Measurements from ENCODE around the gene FLNA. TPM values are rescaled to one million over a fixed set of nuclear protein-coding genes. Genes with fewer than 3 reads are reported as not detected.

FLNA gene
- total RNA-seq, 1 donor from 2014 or later: 1,080 TPM

DNA sequence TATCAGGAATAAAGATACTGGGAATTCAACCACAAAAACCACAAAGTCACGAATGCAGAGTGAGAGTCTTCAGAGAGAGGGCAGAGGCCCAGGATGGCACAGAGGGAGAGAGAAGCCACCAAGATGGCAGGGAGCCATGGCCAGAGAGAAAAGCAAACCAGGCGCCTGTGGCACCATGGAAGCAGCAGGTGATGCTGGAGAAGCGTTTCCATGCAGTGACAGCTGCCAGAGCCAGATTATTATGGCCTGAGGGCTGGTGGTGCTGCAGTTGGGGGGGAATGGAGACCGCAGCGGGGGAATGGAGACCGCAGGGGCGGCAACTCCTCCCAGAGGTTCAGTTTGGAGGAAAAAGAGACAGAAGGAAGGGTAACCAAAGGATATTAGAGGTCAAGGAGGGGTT lies 42.7 kb upstream of the FLNA start:
- Histone ChIP-seq H3K4me1 (no peaks in the 10 kb centered on the region), H3K4me3 (no peak overlapping the region), H3K9me3 (no peaks in the 10 kb centered on the region), H3K27ac (no peak overlapping the region), H3K36me3 (no peaks in the 10 kb centered on the region), H3K27me3 (ENCODE audit: low read depth) (no peaks in the 10 kb centered on the region)
- intact Hi-C loops (cut with DNase I): no loop called here
- ATAC-seq: no peak
- no peak for DNase-seq
- TF ChIP-seq, protein P1, sequence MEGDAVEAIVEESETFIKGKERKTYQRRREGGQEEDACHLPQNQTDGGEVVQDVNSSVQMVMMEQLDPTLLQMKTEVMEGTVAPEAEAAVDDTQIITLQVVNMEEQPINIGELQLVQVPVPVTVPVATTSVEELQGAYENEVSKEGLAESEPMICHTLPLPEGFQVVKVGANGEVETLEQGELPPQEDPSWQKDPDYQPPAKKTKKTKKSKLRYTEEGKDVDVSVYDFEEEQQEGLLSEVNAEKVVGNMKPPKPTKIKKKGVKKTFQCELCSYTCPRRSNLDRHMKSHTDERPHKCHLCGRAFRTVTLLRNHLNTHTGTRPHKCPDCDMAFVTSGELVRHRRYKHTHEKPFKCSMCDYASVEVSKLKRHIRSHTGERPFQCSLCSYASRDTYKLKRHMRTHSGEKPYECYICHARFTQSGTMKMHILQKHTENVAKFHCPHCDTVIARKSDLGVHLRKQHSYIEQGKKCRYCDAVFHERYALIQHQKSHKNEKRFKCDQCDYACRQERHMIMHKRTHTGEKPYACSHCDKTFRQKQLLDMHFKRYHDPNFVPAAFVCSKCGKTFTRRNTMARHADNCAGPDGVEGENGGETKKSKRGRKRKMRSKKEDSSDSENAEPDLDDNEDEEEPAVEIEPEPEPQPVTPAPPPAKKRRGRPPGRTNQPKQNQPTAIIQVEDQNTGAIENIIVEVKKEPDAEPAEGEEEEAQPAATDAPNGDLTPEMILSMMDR (IDR thresholded peaks at IDR 0.05): no peak

DNA sequence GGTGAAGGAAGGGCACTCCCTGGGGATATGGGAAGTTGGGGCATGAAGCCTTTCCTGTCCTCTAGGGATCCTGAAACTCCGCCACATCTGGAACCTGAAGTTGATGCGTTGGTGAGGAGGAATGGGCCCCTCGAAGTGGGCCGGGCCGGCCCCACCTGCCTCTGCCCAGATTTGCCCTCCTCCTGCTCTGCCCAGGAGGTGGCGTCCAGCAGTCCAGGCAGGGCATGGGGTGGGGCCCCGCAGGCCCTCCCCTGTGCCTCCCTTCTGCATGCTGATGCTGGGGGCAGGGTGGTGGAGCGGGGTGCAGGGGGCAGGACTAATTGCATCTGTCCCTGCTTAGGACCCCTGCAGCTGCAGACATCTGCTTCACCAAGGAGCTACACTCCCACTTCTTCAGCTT lies 38.7 kb upstream of the FLNA start:
- Histone ChIP-seq H3K4me3 (no peak overlapping the region), H3K27ac (peak overlapping the region; percentile 95), H3K36me3 (no peaks in the 10 kb centered on the region), H3K4me1 (peaks cover 6% of the 10 kb centered on the region), H3K27me3 (ENCODE audit: low read depth) (no peaks in the 10 kb centered on the region), H3K9me3 (no peaks in the 10 kb centered on the region)
- DNase-seq: no peak
- ATAC-seq: no peak
- intact Hi-C loops (cut with DNase I): no loop called here
- TF ChIP-seq, protein P1 (IDR thresholded peaks at IDR 0.05): no peak

DNA sequence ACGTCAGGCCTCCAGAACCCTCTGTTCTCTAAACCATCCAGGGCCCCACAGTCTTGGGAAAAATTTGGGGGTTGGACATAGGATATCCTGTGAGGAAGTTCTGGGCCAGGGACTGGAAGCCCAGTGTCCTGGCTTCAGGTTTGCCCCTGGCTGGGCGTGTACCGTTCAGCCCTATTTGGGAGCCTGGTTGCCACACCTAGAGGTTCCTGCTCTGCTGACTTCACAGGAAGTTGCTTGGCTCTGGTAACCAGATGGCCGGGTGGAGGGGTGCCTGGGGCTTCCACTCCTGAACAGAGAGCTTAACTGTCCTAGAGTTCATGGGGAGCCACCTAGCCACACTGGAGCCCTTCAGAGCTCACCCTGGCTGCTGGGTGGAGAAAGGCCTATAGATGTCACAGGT lies 38.0 kb upstream of the FLNA start:
- Histone ChIP-seq H3K4me1 (peaks cover 6% of the 10 kb centered on the region), H3K9me3 (no peaks in the 10 kb centered on the region), H3K36me3 (no peaks in the 10 kb centered on the region), H3K4me3 (peak overlapping the region; percentile 75), H3K27me3 (ENCODE audit: low read depth) (no peaks in the 10 kb centered on the region), H3K27ac (peak overlapping the region; percentile 95)
- TF ChIP-seq, protein P1 (IDR thresholded peaks at IDR 0.05): no peak
- ATAC-seq: peak in 1 of 2 donors; percentile 29
- DNase-seq: peak; percentile 56
- intact Hi-C loops (cut with DNase I): no loop called here

DNA sequence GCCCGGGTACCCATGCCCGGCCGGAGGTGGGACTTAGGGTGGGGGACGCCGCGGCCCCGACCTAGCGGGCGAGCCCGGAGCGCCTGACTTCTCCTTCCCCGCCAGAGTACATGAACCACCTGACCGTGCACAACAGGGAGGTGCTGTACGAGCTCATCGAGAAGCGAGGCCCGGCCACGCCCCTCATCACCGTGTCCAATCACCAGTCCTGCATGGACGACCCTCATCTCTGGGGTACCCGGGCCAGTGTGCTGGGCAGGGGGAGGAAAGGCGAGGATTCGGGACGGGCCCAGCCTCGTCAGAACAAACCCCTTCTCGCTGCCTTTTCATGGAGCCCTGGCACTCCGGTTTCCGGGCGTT lies 37.5 kb upstream of the FLNA start:
- intact Hi-C loops (cut with DNase I): no loop called here

DNA sequence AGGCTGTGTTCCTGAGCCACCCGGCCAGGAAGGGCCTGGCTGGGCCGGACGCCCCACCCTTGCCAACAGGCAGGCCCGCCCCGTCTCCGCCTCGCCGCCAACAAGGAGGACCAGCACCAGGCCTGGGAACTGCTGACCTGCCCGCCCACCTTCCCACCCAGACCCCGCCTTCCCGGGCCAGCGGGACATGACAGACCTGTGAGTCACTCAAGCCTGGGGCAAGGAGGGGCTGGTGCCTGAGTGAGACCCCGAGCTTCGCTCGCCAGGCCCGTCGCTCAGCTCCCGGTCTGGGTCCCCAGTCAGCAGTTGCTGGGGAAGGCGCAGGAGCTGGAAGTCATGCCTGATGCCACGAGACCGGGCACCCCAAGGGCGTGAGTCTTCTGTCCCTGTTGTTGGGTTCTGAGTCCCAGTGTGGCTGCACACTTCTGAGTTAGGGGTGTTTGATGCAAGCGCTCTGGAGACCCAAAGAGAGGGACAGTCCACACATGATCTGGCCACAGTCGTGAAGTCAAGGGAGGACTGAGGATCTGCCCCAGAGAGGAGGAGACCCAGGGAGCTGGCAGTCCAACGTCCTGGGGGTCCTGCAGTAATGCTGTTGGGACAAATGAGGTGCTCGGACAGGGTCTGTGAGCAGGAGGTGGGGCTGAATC lies 34.9 kb upstream of the FLNA start, which contains the start of gene DNASE1L1:
TSS of gene DNASE1L1 (minus strand) at position 33 of the 650 bp plus-strand sequence. CDS start 3,686 bp downstream, outside the sequence.
- ATAC-seq (peak; percentile 79 to 89), DNase-seq (peak; percentile 91)
- TF ChIP-seq, protein P1 (IDR thresholded peaks at IDR 0.05): no peak
- Histone ChIP-seq H3K27ac (peak within 1 kb of the TSS; percentile 75), H3K27me3 (ENCODE audit: low read depth) (no peaks in the 10 kb centered on the region), H3K4me1 (peaks cover 6% of the 10 kb centered on the region), H3K4me3 (peak within 1 kb of the TSS; percentile 56), H3K36me3 (no peaks in the 10 kb centered on the region), H3K9me3 (no peaks in the 10 kb centered on the region)
- intact Hi-C loops (cut with DNase I): no loop called here

More for the DNA sequence above, 37.5 kb upstream of the FLNA start:
- Histone ChIP-seq H3K27me3 (ENCODE audit: low read depth) (no peaks in the 10 kb centered on the region), H3K36me3 (no peaks in the 10 kb centered on the region), H3K4me3 (peak overlapping the region; percentile 75), H3K4me1 (peaks cover 6% of the 10 kb centered on the region), H3K27ac (peak overlapping the region; percentile 95), H3K9me3 (no peaks in the 10 kb centered on the region)
- TF ChIP-seq, protein P1 (IDR thresholded peaks at IDR 0.05): no peak
- ATAC-seq (peak; percentile 83 to 85), DNase-seq (peak; percentile 81)
